ENCODE data around the gene CDK18.
A peak's percentile ranks its signal among the peaks of the same experiment; 100 is the strongest.

Gene CDK18

GRCh38 chr1:205505076-205505729, 734 bp downstream of the CDK18 start:
- peak; percentile 30 for DNase-seq (ENCODE audit: low spot score)

DNA sequence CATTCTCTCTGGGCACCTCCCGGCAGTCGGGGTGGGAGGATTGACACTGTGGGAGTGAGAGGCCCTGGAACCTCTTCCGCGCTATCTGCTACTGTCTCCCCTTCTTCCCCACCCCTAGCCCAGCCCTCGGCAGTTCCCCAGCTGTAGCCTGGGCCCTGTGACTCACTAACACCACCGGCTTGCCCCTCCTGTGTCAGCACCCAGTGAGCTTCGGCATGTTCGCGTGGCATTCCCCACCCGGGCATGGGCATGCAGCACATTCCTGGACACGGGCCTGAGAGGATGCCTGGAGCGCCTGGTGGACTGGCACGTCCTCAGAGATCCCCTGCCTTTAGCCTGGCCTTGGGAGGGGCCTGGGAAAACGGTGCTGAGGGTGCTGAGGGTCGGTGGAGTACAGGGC, 1.3 kb downstream of the CDK18 start:
- DNase-seq (ENCODE audit: low spot score), result no peak

DNA sequence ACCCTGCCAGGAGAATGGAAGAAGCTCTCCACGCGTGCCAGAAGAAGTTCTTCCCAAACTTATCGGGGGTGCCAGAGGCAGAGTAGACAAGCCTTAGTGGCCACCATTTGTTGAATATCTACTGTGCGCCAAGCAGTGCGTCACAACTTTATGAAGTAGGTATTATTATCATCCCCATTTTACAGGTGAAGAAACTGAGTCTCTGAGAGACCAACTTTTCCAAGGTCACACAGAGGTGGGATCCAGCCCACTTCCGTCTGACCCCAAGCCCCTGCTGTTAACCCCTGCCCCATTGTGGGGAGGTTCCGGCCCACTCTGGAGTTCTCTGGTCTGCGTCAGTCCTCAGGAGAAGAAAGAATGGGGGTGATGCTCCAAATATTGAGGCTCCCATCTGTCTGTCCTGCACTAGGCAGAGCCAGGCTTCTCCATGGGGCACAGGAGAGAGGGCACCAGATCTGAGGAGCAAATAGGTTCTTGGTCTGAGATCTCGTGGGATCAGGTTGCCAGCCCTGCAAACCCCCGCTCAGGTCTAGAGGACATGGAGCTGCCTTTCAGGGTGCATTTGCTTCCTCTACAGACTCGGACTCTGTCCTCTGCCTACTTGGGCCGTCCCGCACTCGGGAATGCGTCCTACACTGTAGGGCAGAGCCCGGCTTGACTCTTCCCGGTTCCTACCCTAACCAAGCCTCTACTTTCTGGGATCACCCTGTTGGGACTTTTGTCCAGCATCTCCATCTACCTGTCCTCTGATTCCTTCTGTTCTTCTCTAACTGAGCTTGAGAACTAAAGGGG, 2.1 kb downstream of the CDK18 start:
- no peak for DNase-seq (ENCODE audit: low spot score)

GRCh38 chr1:205508227-205508714, 3.8 kb downstream of the CDK18 start:
- no peak for DNase-seq (ENCODE audit: low spot score)

DNA sequence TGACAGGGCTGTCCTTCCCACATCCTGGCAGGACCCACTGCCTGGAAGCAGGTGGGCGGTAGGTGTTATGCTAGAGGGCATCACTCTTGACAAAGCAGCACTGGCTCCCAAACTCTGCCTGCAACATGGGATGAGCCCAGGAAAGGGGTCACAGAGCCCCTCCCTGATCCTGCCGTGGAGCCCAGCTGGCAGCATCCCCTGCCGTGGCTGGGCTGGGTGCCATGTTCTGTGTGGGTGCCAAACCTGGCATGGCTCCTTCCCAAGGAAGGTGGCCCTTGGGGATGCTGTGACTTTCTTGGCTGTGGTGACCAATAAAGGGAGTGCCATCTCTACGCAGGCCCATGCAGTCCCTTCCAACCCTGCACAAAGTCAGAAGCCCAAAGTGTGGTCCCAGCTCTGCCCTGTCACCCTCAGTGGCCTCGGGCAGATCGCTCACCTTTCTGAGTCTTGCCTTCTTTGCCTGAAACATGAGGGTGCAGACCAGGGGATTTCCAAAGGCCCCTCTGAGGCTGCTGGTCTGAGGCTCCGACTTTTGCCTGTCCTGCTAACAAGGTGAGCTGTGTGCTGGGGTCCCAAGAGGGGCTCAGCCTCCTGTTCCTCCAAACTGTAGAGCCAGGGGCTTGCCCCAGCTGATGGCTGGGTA, 6.0 kb downstream of the CDK18 start:
- no peak for DNase-seq (ENCODE audit: low spot score)

- no peak for DNase-seq (ENCODE audit: low spot score)
These were observed 6.5 kb downstream of the CDK18 start for GRCh38 chr1:205510951-205511330.

DNA sequence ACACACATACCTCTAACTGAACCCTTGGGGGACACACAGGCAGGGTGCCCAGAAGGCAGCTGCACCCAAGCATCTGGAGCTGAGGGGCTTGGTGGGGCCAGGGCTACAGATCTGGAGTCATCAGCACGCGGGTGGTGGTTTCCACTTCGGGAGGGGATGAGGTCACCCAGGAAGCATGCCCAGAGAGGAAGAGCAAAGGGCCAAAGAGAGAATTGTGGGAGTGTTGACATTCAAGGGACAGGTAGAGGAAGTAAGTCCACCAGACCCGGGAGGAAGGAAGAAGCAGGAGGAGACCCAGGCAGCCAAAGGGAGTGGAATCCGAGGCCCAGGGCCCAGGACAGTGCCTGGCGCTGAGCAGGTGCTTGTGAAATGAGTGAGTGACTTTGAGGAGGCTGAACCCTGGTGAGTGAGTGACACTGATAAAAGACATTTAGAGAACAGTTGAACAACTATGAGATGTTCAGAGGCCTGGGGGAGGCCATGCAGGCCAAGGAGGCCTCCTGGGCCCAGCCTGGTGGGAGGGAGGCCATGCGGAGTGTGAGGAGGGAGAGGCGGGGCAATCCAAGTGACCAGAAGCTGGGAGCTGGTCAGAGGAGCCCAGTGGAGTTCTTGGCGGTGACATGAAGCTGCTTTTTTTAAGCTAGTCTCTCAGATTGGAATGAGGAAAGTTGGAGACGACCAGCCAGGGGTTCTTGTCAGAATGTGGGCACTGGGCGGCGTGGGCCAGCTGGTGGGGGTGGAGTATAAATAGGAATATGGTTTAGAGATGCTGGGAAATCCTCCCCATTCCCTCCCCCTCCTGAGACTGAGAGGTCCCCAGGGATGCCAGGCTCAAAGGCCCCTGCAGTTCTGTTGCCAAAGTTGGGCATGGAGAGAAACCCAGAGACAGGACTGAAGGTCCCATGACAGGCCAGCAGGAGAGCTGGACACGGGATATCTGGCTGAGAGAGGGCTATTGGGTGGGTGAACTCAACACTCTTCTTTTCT, 7.9 kb downstream of the CDK18 start:
- no peak for DNase-seq (ENCODE audit: low spot score)

DNA sequence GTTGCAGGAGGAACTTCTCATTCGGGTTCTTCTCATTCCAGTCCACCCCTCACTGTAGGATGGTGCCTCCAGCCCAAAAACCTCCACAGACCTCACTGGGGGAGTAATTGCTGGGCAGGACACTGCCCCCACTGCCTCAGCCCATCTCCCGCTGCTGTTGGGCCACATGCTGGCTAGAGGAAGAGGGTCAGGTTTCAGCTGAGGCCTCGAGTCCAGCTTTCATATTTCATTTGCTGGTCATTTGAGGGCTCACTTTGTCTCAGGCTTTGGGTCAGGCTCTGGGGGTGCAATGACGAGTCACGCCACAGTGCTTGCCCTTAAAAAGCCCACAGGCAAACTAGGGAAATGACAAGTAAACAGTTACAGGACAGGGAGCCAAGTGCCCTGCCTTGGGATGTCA, 9.3 kb downstream of the CDK18 start:
- DNase-seq (ENCODE audit: low spot score), result no peak

- no peak for DNase-seq (ENCODE audit: low spot score)
These were observed 10.0 kb downstream of the CDK18 start for GRCh38 chr1:205514211-205515142.

DNA sequence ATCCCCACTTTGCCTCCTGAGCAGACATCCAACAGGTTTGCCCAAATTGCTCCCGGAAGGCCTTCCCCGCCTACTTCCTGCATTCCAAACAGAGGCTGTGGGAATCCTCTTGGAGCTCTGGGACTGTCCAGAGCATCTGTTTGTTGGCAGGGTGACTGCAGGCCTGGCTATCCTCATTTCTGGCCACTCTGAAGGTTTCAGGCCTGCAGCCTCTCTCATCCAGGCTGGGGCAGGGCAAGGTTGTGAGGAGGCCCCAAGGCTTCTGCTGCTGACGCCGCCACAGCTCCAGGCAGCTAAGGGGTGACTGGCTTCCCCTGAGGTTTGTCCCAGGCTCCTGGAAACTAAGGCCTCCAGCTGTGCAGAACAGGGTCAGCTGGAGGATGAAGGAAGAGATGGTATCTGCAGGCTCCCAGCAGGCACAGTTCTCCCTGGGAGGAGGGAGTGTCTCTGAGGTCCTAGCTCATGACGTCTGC, 11.3 kb downstream of the CDK18 start:
- no peak for DNase-seq (ENCODE audit: low spot score)

GRCh38 chr1:205516362-205516761, 11.9 kb downstream of the CDK18 start:
- no peak for DNase-seq (ENCODE audit: low spot score)

DNA sequence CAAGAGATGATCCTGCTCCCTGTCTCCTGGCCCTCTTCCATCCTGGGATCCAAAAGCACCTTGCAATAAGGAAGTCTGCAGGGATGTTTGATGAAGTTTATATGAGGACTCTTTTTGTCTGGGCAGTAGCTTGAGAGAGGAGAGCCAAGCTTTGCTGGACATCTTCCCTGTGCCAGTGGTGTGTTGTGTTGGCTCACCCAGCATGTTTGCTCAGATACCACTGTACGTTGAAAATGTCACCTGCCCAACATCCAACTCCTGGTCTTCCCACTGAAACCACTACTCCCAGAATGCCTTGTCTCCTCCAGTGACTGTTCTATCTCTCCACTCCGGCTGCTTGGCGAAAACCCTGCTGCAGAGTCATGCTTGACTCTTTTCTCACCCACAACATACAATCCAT, 12.8 kb downstream of the CDK18 start:
- no peak for DNase-seq (ENCODE audit: low spot score)

GRCh38 chr1:205517763-205518162, 13.3 kb downstream of the CDK18 start:
- DNase-seq (ENCODE audit: low spot score), result no peak

- no peak for DNase-seq (ENCODE audit: low spot score)
These were observed 14.4 kb downstream of the CDK18 start for GRCh38 chr1:205518661-205519540.

GRCh38 chr1:205519541-205520131, 15.2 kb downstream of the CDK18 start:
- peak; percentile 61 for DNase-seq (ENCODE audit: low spot score)

DNA sequence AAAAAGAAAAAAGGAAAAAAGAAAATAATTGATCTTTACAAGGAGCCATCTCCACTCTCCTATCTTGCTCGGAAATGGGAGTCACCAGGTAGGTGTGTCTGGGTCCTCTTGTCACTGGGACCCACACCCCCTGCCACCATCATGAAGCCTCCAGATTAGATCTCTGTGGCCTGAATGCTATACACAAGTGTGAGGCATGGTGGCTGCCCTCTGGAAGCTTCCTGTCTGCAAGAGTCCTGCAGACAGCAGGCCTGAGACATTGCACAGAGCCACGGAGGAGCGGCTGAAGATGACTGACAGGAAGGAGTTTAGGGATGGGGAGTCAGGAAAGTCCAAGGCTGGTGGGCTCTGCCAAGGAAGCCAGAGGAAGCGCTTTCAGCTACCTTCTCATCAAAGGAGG, 16.2 kb downstream of the CDK18 start:
- no peak for DNase-seq (ENCODE audit: low spot score)

DNA sequence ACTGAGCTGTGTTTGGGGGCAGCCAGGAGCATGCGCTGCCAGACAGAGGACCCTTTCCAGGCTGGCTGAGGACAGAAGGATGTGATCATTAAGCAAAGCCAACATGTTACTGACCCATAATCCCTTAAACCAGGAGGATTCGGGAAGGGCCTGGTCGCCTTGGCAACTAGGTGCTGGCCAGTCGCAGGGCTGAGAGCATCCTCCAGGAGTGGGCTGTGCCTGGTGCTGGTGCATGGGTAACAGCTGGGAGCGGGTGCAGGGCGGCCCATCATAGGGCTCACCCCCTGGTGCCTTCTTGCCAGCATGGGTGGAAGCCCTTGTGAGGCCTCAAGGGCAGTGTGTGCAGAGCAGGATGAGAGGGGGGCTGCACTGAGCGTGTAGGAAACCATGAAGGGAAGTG, 17.2 kb downstream of the CDK18 start:
- DNase-seq (ENCODE audit: low spot score), result no peak

DNA sequence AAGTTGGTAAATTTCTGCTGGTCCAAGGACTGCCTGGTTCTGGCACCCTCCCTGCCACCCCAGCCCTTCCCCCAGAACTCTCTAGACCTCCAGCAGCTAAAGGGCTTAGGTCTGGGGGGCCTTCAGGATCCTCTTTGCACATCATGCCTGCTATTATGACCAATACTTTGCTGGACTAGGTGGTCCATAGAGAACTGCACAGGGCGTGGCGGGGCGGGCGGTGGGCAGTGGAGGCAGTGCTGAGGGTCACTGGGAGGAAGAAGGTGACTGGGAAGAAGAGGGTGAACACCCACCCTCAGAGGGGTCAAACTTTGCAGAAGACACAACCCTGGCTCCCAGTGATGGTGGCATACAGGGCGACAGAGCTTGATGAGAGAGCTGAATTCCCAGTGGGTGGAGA, 18.2 kb downstream of the CDK18 start:
- DNase-seq (ENCODE audit: low spot score), result no peak

DNA sequence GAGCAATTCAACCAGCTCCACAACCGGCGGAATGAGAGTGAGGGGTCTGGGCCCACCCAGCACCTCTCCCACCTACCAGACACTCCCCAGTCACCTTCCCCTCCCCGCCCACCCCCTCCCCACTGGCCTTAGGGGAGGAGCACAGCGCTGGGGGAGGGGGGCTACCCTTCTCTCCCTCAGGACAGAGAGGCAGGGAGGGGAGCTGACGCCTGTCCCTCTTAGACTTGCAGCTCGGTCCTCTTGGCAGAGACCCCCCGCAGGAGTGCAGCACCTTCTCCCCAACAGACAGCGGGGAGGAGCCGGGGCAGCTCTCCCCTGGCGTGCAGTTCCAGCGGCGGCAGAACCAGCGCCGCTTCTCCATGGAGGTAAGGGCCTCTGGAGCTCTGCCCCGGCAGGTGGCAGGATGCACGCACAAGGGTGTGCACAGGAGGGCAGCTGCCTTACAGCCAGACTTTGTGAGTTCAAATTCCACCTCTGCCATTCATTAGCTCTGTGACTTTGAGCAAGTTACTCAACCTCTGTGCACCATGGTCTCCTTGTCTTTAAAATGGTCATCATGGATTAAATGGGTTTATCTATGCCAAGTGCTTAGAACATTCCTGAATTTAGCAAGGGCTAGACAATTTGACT, 18.9 kb downstream of the CDK18 start:
- no peak for DNase-seq (ENCODE audit: low spot score)
